ENCODE data around the gene HSPD1.

Gene HSPD1

GRCh38 chr2:197517150-197517549 is 17.5 kb upstream of the HSPD1 start:
- TF ChIP-seq CTCF (conservative IDR thresholded peaks at IDR 0.05; ENCODE audit: control insufficient read depth, insufficient read depth, low read depth, low read length) = no peak
- DNase-seq (ENCODE audit: low read depth) = no peak
- H3K4me3 ChIP-seq (ENCODE audit: control insufficient read depth, low read depth, low read length) = peak overlapping the region; percentile 91

- peak overlapping the region; percentile 91 for H3K4me3 ChIP-seq (ENCODE audit: control insufficient read depth, low read depth, low read length)
- no peak for TF ChIP-seq CTCF (conservative IDR thresholded peaks at IDR 0.05; ENCODE audit: control insufficient read depth, insufficient read depth, low read depth, low read length)
- peak; percentile 24 for DNase-seq (ENCODE audit: low read depth)
These were observed 16.7 kb upstream of the HSPD1 start for GRCh38 chr2:197516393-197516761.

GRCh38 chr2:197515739-197516392 is 16.2 kb upstream of the HSPD1 start, which contains the start of gene MOB4:
Gene MOB4, plus strand, starts transcription at chr2:197516066. Its CDS starts 21 bp downstream, at chr2:197516087.
- H3K4me3 ChIP-seq (ENCODE audit: control insufficient read depth, low read depth, low read length) = peak within 1 kb of the TSS; percentile 91
- TF ChIP-seq CTCF (conservative IDR thresholded peaks at IDR 0.05; ENCODE audit: control insufficient read depth, insufficient read depth, low read depth, low read length) = no peak

GRCh38 chr2:197515315-197515738 is 15.7 kb upstream of the HSPD1 start:
- TF ChIP-seq CTCF (conservative IDR thresholded peaks at IDR 0.05; ENCODE audit: control insufficient read depth, insufficient read depth, low read depth, low read length) = no peak
- peak; percentile 67 for DNase-seq (ENCODE audit: low read depth)
- H3K4me3 ChIP-seq (ENCODE audit: control insufficient read depth, low read depth, low read length) = peak overlapping the region; percentile 91

More at GRCh38 chr2:197515739-197516392, 16.2 kb upstream of the HSPD1 start, which contains the start of gene MOB4:
- DNase-seq (ENCODE audit: low read depth) = peak; percentile 91

- H3K4me3 ChIP-seq (ENCODE audit: control insufficient read depth, low read depth, low read length) = peak overlapping the region; percentile 91
- TF ChIP-seq CTCF (conservative IDR thresholded peaks at IDR 0.05; ENCODE audit: control insufficient read depth, insufficient read depth, low read depth, low read length) = no peak
- peak; percentile 15 for DNase-seq (ENCODE audit: low read depth)
These were observed 15.1 kb upstream of the HSPD1 start for GRCh38 chr2:197514754-197515153.

- no peak overlapping the region for H3K4me3 ChIP-seq (ENCODE audit: control insufficient read depth, low read depth, low read length)
- no peak for DNase-seq (ENCODE audit: low read depth)
- TF ChIP-seq CTCF (conservative IDR thresholded peaks at IDR 0.05; ENCODE audit: control insufficient read depth, insufficient read depth, low read depth, low read length) = no peak
These were observed 14.3 kb upstream of the HSPD1 start for GRCh38 chr2:197513915-197514314.
